ENCODE data around the gene FAM32A.

DNA sequence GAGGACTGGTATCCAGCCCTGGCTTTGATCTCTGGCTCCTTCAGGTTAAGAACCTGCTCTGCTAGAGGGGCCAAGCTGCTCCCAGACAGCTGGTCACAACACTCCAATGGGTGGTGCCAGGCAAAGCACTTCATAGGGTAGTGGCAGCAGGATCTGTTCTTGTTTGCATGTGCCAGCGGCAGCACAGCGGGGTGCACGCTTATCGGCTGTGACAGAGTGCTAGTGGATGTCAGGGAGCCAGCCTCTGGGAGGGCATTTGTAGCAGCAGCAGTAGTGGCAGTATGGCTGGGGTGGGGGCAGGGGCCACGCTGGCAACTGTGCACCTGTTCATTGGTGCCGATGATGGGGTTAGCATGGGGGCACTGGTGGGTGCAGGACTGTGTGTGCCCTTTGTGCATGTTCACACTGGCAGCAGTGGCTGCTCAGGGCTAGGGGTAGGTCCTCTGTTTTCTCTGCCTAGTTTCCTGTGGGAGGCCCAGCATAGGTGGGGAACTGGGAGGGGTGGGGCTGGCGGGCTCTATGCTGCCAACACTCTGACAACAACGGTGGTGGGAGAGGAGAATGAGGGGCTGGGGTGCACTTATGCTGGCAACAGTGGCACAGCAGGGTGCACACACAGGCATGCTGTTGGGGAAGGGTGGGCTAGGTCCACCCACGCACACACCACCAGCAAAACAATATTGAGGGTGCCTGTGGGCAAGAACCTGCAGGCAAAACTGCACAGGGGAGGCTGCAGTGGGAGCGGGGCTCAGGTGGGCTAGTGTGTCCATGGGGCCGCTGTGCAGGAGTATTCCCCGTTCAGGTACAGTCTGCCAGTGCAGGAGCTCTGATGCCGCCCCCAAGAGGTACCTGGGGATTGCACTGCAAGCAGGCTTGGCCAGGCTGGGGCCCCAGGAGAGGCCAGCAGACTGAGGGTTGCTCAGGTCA is 31.8 kb downstream of the FAM32A start:
- TF ChIP-seq EP300 (IDR thresholded peaks at IDR 0.05; ENCODE audit: borderline replicate concordance in 1 of 2, low read depth in 2 of 2, low read length in 2 of 2) = no peak
- no peak for TF ChIP-seq BACH1 (IDR thresholded peaks at IDR 0.05; ENCODE audit: low read length)
- no peak for TF ChIP-seq RFX5 (IDR thresholded peaks at IDR 0.05; ENCODE audit: borderline replicate concordance, low read depth, low read length)
- TF ChIP-seq POLR2A (IDR thresholded peaks at IDR 0.05; ENCODE audit: control extremely low read depth in 1 of 2, low read depth in 2 of 2, low read length in 2 of 2) = no peak
- TF ChIP-seq, protein P1, sequence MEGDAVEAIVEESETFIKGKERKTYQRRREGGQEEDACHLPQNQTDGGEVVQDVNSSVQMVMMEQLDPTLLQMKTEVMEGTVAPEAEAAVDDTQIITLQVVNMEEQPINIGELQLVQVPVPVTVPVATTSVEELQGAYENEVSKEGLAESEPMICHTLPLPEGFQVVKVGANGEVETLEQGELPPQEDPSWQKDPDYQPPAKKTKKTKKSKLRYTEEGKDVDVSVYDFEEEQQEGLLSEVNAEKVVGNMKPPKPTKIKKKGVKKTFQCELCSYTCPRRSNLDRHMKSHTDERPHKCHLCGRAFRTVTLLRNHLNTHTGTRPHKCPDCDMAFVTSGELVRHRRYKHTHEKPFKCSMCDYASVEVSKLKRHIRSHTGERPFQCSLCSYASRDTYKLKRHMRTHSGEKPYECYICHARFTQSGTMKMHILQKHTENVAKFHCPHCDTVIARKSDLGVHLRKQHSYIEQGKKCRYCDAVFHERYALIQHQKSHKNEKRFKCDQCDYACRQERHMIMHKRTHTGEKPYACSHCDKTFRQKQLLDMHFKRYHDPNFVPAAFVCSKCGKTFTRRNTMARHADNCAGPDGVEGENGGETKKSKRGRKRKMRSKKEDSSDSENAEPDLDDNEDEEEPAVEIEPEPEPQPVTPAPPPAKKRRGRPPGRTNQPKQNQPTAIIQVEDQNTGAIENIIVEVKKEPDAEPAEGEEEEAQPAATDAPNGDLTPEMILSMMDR (IDR thresholded peaks at IDR 0.05; ENCODE audit: control extremely low read depth in 1 of 3, insufficient read depth in 1 of 3, low read depth in 1 of 3, low read length in 3 of 3) = no peak
- no peak for TF ChIP-seq RNF2 (IDR thresholded peaks at IDR 0.05; ENCODE audit: borderline replicate concordance, low read depth, low read length, missing control alignments, poor library complexity, severe bottlenecking)
- TF ChIP-seq EZH2 (IDR thresholded peaks at IDR 0.05; ENCODE audit: low read depth, low read length, severe bottlenecking) = no peak

Data from H1 (cell line).